Measurements from ENCODE around the gene LRRC4C. TPM values are rescaled to one million over a fixed set of nuclear protein-coding genes. Genes with fewer than 3 reads are reported as not detected.
A peak's percentile ranks its signal among the peaks of the same experiment; 100 is the strongest.

LRRC4C gene
- total RNA-seq, 1 experiment from 2014 or later: not detected

DNA sequence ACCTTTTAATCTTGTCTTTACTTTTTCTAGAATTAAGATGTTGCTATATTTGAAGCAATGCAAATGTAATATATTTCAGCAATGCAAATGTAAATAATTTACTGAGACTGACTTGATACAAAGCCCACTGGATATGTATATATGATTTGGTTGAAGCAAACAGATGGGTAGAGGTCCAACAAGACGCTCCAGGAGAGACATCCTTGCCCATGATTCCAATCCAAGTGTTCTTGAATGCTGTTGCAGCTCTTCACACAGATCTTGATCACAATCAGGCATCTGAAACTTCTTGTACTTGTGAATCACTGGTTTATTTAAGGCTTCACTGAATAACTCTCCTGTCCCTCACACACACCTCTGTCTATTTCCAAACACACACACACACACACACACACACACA is 507.0 kb downstream of the LRRC4C start:
- Histone ChIP-seq H3K36me3 (ENCODE audit: low read depth, low read length) (no peaks in the 10 kb centered on the region), H3K27ac (ENCODE audit: low read length) (no peak overlapping the region), H3K4me2 (ENCODE audit: low read length) (no peak overlapping the region), H2AFZ (ENCODE audit: low read length) (no peak overlapping the region), H3K9me3 (ENCODE audit: low read length) (no peaks in the 10 kb centered on the region), H3K27me3 (ENCODE audit: low read length) (no peaks in the 10 kb centered on the region), H3K79me2 (ENCODE audit: low read length) (no peaks in the 10 kb centered on the region), H3K9ac (ENCODE audit: low read length) (no peak overlapping the region), H3K9me2 (replicated peaks; ENCODE audit: low read length) (no peaks in the 10 kb centered on the region), H3K4me3 (ENCODE audit: low read length) (no peak overlapping the region), H4K20me1 (ENCODE audit: low read length) (no peaks in the 10 kb centered on the region), H3K4me1 (ENCODE audit: insufficient read depth, low read length) (no peaks in the 10 kb centered on the region), H3F3A (ENCODE audit: low read length, unreplicated experiment) (no peaks in the 10 kb centered on the region)
- no TSS peak for BruUV-seq (replicated peaks)
- TF ChIP-seq EZH2 (IDR thresholded peaks at IDR 0.05; ENCODE audit: low read length, unreplicated experiment) (no peak), EZH2phosphoT487 (IDR thresholded peaks at IDR 0.05; ENCODE audit: borderline replicate concordance, low read length) (no peak)
- TF ChIP-seq, protein P1, sequence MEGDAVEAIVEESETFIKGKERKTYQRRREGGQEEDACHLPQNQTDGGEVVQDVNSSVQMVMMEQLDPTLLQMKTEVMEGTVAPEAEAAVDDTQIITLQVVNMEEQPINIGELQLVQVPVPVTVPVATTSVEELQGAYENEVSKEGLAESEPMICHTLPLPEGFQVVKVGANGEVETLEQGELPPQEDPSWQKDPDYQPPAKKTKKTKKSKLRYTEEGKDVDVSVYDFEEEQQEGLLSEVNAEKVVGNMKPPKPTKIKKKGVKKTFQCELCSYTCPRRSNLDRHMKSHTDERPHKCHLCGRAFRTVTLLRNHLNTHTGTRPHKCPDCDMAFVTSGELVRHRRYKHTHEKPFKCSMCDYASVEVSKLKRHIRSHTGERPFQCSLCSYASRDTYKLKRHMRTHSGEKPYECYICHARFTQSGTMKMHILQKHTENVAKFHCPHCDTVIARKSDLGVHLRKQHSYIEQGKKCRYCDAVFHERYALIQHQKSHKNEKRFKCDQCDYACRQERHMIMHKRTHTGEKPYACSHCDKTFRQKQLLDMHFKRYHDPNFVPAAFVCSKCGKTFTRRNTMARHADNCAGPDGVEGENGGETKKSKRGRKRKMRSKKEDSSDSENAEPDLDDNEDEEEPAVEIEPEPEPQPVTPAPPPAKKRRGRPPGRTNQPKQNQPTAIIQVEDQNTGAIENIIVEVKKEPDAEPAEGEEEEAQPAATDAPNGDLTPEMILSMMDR (conservative IDR thresholded peaks at IDR 0.05; ENCODE audit: low read depth, low read length): no peak
- ATAC-seq (no peak), DNase-seq (no peak)
- intact Hi-C loops (cut with micrococcal nuclease): no loop called here
- ChIA-PET POLR2A (ENCODE audit: unreplicated experiment) (no interaction called here), CTCF (no interaction called here)

DNA sequence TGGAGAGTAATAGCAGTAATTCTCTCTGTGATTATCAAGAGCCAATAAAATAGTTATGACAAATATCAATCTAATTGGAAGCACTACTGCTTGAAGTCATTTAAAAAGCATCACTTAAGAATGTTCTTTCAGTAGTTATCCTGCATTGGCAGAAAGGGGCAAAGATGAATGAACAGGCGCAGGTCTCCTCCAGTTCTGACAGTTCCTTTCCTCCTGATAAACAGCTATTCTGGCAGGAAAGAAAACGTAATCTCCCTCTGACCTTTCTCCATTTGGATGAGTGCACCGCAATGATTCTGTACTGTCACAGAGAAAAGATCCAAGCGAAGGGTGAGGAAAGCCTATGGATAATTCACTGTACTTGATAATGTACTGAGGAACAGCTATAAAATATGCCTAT is 521.5 kb downstream of the LRRC4C start:
- H3K27me3 ChIP-seq (ENCODE audit: low read length): no peaks in the 10 kb centered on the region
- CTCF ChIA-PET: no interaction called here
- no peaks in the 10 kb centered on the region for H3K9me3 ChIP-seq (ENCODE audit: low read length)
- H3K9ac ChIP-seq (ENCODE audit: low read length): no peak overlapping the region
- TF ChIP-seq EZH2 (IDR thresholded peaks at IDR 0.05; ENCODE audit: low read length, unreplicated experiment) (no peak), EZH2phosphoT487 (IDR thresholded peaks at IDR 0.05; ENCODE audit: borderline replicate concordance, low read length) (no peak)
- TF ChIP-seq, protein P1 (conservative IDR thresholded peaks at IDR 0.05; ENCODE audit: low read depth, low read length): no peak
- intact Hi-C loops (cut with micrococcal nuclease): no loop called here
- no peaks in the 10 kb centered on the region for H3K36me3 ChIP-seq (ENCODE audit: low read depth, low read length)
- POLR2A ChIA-PET (ENCODE audit: unreplicated experiment): no interaction called here
- H3K4me3 ChIP-seq (ENCODE audit: low read length): no peak overlapping the region
- no peaks in the 10 kb centered on the region for H3K4me1 ChIP-seq (ENCODE audit: insufficient read depth, low read length)
- no peaks in the 10 kb centered on the region for H4K20me1 ChIP-seq (ENCODE audit: low read length)
- H3K9me2 ChIP-seq (replicated peaks; ENCODE audit: low read length): no peaks in the 10 kb centered on the region
- no peak overlapping the region for H2AFZ ChIP-seq (ENCODE audit: low read length)
- no peaks in the 10 kb centered on the region for H3K79me2 ChIP-seq (ENCODE audit: low read length)
- ATAC-seq: no peak
- no peak for DNase-seq
- no peak overlapping the region for H3K4me2 ChIP-seq (ENCODE audit: low read length)
- no peak overlapping the region for H3K27ac ChIP-seq (ENCODE audit: low read length)
- no TSS peak for BruUV-seq (replicated peaks)
- H3F3A ChIP-seq (ENCODE audit: low read length, unreplicated experiment): no peaks in the 10 kb centered on the region

DNA sequence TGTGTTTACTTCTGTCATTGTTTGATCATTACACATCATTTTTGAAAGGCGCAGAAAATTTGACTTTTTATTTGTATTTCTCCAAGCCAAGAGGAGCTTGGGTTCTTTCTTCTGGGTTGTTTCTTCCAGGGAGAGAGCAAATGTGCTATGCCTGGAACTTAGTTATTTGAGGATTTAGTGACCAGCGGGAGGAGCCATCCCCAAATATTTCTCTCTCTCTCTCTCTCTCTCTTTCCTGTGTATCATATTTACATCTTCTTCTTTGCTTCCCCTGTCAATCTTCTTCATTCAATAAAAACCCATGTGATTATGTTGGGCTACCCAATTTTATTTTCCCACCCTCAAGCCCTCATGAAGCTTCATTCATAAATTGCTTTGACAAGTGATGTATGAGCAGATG is 534.5 kb downstream of the LRRC4C start:
- Histone ChIP-seq H2AFZ (ENCODE audit: low read length) (no peak overlapping the region), H3K27me3 (ENCODE audit: low read length) (no peaks in the 10 kb centered on the region), H3F3A (ENCODE audit: low read length, unreplicated experiment) (no peaks in the 10 kb centered on the region), H3K9me3 (ENCODE audit: low read length) (no peaks in the 10 kb centered on the region), H3K4me3 (ENCODE audit: low read length) (no peak overlapping the region), H3K9me2 (replicated peaks; ENCODE audit: low read length) (no peaks in the 10 kb centered on the region), H3K4me1 (ENCODE audit: insufficient read depth, low read length) (no peaks in the 10 kb centered on the region), H4K20me1 (ENCODE audit: low read length) (no peaks in the 10 kb centered on the region), H3K36me3 (ENCODE audit: low read depth, low read length) (no peaks in the 10 kb centered on the region), H3K9ac (ENCODE audit: low read length) (no peak overlapping the region), H3K79me2 (ENCODE audit: low read length) (no peaks in the 10 kb centered on the region), H3K4me2 (ENCODE audit: low read length) (no peak overlapping the region), H3K27ac (ENCODE audit: low read length) (no peak overlapping the region)
- DNase-seq (no peak), ATAC-seq (no peak)
- intact Hi-C loops (cut with micrococcal nuclease): no loop called here
- CTCF ChIA-PET: no interaction called here
- TF ChIP-seq EZH2 (IDR thresholded peaks at IDR 0.05; ENCODE audit: low read length, unreplicated experiment): no peak
- TF ChIP-seq, protein P1 (conservative IDR thresholded peaks at IDR 0.05; ENCODE audit: low read depth, low read length): 0 out of 2 replicates have a peak, but pooled peaks have one; percentile 9
- no peak for TF ChIP-seq EZH2phosphoT487 (IDR thresholded peaks at IDR 0.05; ENCODE audit: borderline replicate concordance, low read length)
- no TSS peak for BruUV-seq (replicated peaks)
- POLR2A ChIA-PET (ENCODE audit: unreplicated experiment): no interaction called here
